Effector memory CD8-positive, alpha-beta T cell (primary cell): Measurements from ENCODE around the gene MOB3C.
A peak's percentile ranks its signal among the peaks of the same experiment; 100 is the strongest.

Source experiments
- ATAC-seq: fragments of 150-1000 bp; cut with Tn5 transposase; replicated peaks from 2 replicates; pipeline ENCODE4 v1.10.0; 2021; ENCODE audit warnings: mild to moderate bottlenecking, moderate library complexity
- DNase-seq, 3 experiments: peaks; one replicate each; pipeline ENCODE4 v3.0.0; 2021
- H3K27ac Mint-ChIP-seq, 2 donors: one replicate each; pipeline ENCODE4 v1.8.0; 2022; ENCODE audit warnings: mild to moderate bottlenecking in 2 of 2, mixed read lengths in 2 of 2, moderate library complexity in 2 of 2
- H3K27me3 Mint-ChIP-seq, 2 donors: one replicate each; pipeline ENCODE4 v1.8.0; 2022; ENCODE audit warnings: mixed read lengths in 2 of 2
- H3K36me3 Mint-ChIP-seq: one replicate; pipeline ENCODE4 v1.8.0; 2022; ENCODE audit warnings: mild to moderate bottlenecking, moderate library complexity, mixed read lengths; ENCODE audit not compliant: insufficient read depth
- H3K4me1 Mint-ChIP-seq, 2 donors: one replicate each; pipeline ENCODE4 v1.8.0; 2022; ENCODE audit warnings: low read depth in 2 of 2, mixed read lengths in 2 of 2
- H3K4me3 Mint-ChIP-seq, 2 donors: one replicate each; pipeline ENCODE4 v1.8.0; 2022; ENCODE audit warnings: mild to moderate bottlenecking in 2 of 2, mixed read lengths in 2 of 2, moderate library complexity in 2 of 2
- H3K9me3 Mint-ChIP-seq, 2 donors: one replicate each; pipeline ENCODE4 v1.8.0; 2022; ENCODE audit warnings: mixed read lengths in 2 of 2

Gene MOB3C

GRCh38 chr1:46607345-46608130, 9.1 kb downstream of the MOB3C start:
- Mint-ChIP-seq H3K27ac (peak overlapping the region; percentile 30 to 46), H3K27me3 (no peaks in the 10 kb centered on the region), H3K9me3 (no peaks in the 10 kb centered on the region), H3K4me3 (no peak overlapping the region), H3K4me1 (peaks cover 45 to 54% of the 10 kb centered on the region in 2 donors), H3K36me3 (peaks cover 39% of the 10 kb centered on the region)
- DNase-seq (no peak), ATAC-seq (no peak)

DNA sequence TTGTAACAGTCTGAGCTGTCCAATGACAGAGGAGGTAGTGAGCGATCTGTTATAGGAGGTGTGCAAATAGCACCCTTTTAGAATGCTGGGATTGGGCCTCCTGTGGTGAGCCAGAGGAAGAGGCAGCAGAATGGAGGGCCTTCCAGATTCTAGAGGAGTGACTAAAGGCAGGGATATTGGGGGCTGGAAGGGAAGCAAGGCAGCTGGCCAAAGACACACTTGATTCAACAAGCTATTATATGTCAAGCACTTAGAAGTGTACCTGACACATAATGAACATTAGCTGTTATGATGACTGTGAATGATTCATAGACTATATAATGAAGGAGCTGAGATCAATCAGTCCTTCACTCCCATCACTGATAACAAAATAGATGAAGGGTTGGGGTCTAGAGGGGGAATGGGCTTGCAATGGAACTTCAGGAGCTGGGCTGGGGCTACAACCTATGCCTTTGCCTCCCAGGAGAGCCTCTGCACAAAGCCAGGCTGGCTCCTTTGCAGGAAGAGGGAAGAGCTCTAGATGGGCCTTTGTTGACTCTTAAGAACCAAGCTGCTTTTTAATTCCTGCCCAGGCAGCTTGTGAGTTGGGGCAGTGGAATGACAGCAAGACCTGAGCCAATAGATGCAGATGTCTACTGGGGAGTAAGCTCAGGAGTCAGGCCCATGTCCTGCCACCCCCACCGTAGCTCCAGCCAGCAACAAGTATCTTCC, 10.2 kb downstream of the MOB3C start:
- no peak for ATAC-seq
- H3K4me1 Mint-ChIP-seq, result peaks cover 49 to 62% of the 10 kb centered on the region in 2 donors
- no peaks in the 10 kb centered on the region for H3K9me3 Mint-ChIP-seq
- H3K27ac Mint-ChIP-seq, result peak overlapping the region; percentile 72 to 74
- peaks cover 41% of the 10 kb centered on the region for H3K36me3 Mint-ChIP-seq
- peak overlapping the region; percentile 94 to 96 for H3K4me3 Mint-ChIP-seq
- no peak for DNase-seq
- no peaks in the 10 kb centered on the region for H3K27me3 Mint-ChIP-seq

GRCh38 chr1:46605232-46605631, 11.4 kb downstream of the MOB3C start:
- Mint-ChIP-seq H3K4me1 (peaks cover 50 to 61% of the 10 kb centered on the region in 2 donors), H3K4me3 (peak overlapping the region; percentile 94 to 96), H3K9me3 (no peaks in the 10 kb centered on the region), H3K36me3 (peaks cover 42% of the 10 kb centered on the region), H3K27me3 (no peaks in the 10 kb centered on the region), H3K27ac (peak overlapping the region; percentile 72 to 78)
- ATAC-seq (peak; percentile 72), DNase-seq (peak; percentile 33 to 45 (median 40))

GRCh38 chr1:46603858-46604549, 12.6 kb downstream of the MOB3C start, which contains the start of gene MKNK1:
Gene MKNK1, minus strand, starts transcription at chr1:46604268. Its CDS starts 20,941 bp downstream, at chr1:46583327.
- DNase-seq (peak; percentile 96 to 98 (median 98)), ATAC-seq (peak; percentile 82)
- peak within 1 kb of the TSS; percentile 94 to 96 for H3K4me3 Mint-ChIP-seq
- no peaks in the 10 kb centered on the region for H3K27me3 Mint-ChIP-seq
- no peaks in the 10 kb centered on the region for H3K9me3 Mint-ChIP-seq
- peaks cover 58 to 67% of the 10 kb centered on the region in 2 donors for H3K4me1 Mint-ChIP-seq
- H3K36me3 Mint-ChIP-seq, result peaks cover 37% of the 10 kb centered on the region
- H3K27ac Mint-ChIP-seq, result peak within 1 kb of the TSS; percentile 92 to 94

DNA sequence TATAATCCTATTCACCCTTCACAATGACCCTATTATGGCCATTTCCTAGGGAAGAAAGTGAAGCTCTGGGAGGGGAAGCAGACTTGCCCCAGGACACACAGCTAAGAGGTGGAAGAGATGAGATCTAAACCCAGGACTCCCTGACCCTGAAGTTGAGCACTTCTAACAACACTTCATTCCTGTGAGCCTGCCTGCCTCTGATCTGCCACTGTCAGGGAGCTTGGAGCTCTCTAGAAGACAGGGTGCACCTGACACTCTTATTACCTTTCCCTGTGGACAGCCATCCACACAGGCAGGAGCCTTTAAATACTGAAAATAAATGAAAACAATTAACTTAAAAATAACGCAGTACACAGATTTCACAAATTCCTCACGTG, 13.1 kb downstream of the MOB3C start:
- Mint-ChIP-seq H3K27ac (peak overlapping the region; percentile 92 to 94), H3K9me3 (no peaks in the 10 kb centered on the region), H3K36me3 (peaks cover 36% of the 10 kb centered on the region), H3K27me3 (no peaks in the 10 kb centered on the region), H3K4me3 (peak overlapping the region; percentile 94 to 96), H3K4me1 (peaks cover 59 to 72% of the 10 kb centered on the region in 2 donors)
- no peak for ATAC-seq
- no peak for DNase-seq

GRCh38 chr1:46601257-46602007, 15.2 kb downstream of the MOB3C start:
- H3K9me3 Mint-ChIP-seq, result no peaks in the 10 kb centered on the region
- no peaks in the 10 kb centered on the region for H3K27me3 Mint-ChIP-seq
- peak overlapping the region in 1 of 2 donors; percentile 20 for H3K27ac Mint-ChIP-seq
- H3K36me3 Mint-ChIP-seq, result peaks cover 26% of the 10 kb centered on the region
- H3K4me1 Mint-ChIP-seq, result peaks cover 70 to 74% of the 10 kb centered on the region in 2 donors
- H3K4me3 Mint-ChIP-seq, result peak overlapping the region in 1 of 2 donors; percentile 39
- ATAC-seq (no peak), DNase-seq (no peak)

- H3K36me3 Mint-ChIP-seq, result peaks cover 19% of the 10 kb centered on the region
- H3K27me3 Mint-ChIP-seq, result no peaks in the 10 kb centered on the region
- ATAC-seq (peak; percentile 27), DNase-seq (no peak)
- H3K4me1 Mint-ChIP-seq, result peaks cover 71 to 74% of the 10 kb centered on the region in 2 donors
- H3K4me3 Mint-ChIP-seq, result peak overlapping the region in 1 of 2 donors; percentile 44
- H3K27ac Mint-ChIP-seq, result peak overlapping the region; percentile 59 to 74
- no peaks in the 10 kb centered on the region for H3K9me3 Mint-ChIP-seq
Observed at GRCh38 chr1:46599059-46599970, 17.3 kb downstream of the MOB3C start.

DNA sequence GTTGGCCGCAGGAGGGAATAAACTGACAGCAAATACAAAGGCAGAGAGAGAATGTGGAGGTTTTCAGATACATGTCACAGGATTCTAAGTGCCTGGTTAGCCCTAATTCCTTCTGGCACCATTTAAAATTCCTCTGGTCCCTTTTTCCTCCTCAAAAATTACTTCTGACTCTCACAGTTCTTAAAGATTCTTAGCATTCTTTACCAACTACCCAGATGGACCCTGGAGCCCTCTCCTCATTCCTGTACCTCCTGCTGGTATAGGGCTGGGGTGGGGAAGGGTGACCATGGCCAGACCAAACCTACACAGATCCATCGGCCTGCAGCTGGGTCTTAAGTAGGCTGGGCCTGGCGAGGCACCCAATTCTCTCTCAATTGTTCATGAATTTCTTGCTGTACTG, 19.8 kb downstream of the MOB3C start:
- Mint-ChIP-seq H3K4me3 (peak overlapping the region in 1 of 2 donors; percentile 6), H3K4me1 (peaks cover 53 to 69% of the 10 kb centered on the region in 2 donors), H3K27ac (peak overlapping the region in 1 of 2 donors; percentile 74), H3K27me3 (no peaks in the 10 kb centered on the region), H3K36me3 (peaks cover 29% of the 10 kb centered on the region), H3K9me3 (no peaks in the 10 kb centered on the region)
- no peak for DNase-seq
- no peak for ATAC-seq

- Mint-ChIP-seq H3K9me3 (no peaks in the 10 kb centered on the region), H3K27ac (peak overlapping the region in 1 of 2 donors; percentile 3), H3K27me3 (no peaks in the 10 kb centered on the region), H3K4me3 (peak overlapping the region in 1 of 2 donors; percentile 45), H3K36me3 (peaks cover 34% of the 10 kb centered on the region), H3K4me1 (peaks cover 45 to 63% of the 10 kb centered on the region in 2 donors)
- ATAC-seq, result no peak
- no peak for DNase-seq
Observed at GRCh38 chr1:46596036-46596435, 20.6 kb downstream of the MOB3C start.

GRCh38 chr1:46595127-46595526, 21.5 kb downstream of the MOB3C start:
- H3K27ac Mint-ChIP-seq, result peak overlapping the region; percentile 3 to 9
- H3K4me1 Mint-ChIP-seq, result peaks cover 40 to 60% of the 10 kb centered on the region in 2 donors
- peak overlapping the region; percentile 45 to 56 for H3K4me3 Mint-ChIP-seq
- H3K27me3 Mint-ChIP-seq, result no peaks in the 10 kb centered on the region
- ATAC-seq, result peak; percentile 20
- H3K9me3 Mint-ChIP-seq, result no peaks in the 10 kb centered on the region
- H3K36me3 Mint-ChIP-seq, result peaks cover 39% of the 10 kb centered on the region
- DNase-seq, result no peak

GRCh38 chr1:46594063-46594462, 22.5 kb downstream of the MOB3C start:
- Mint-ChIP-seq H3K36me3 (peaks cover 39% of the 10 kb centered on the region), H3K27ac (no peak overlapping the region)

DNA sequence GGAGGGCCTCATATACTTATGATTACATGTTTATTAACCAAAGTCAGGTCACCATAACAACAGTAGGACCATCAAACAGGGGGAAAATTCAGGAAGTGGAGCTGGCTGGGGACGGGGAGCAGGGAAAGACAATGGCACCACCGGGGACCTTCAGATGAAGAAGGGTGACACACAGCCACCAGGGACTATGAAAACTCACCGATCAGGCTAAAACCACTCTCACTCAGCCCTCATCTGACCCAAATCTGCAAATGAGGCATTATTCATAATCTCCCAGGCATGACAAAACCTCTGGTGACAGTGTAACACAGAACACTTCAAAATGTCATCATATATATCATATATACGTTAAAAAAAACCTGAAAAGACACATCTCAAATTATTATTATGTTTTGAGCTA, 23.8 kb downstream of the MOB3C start:
- ATAC-seq (no peak), DNase-seq (no peak)
- Mint-ChIP-seq H3K27me3 (no peaks in the 10 kb centered on the region), H3K27ac (peak overlapping the region; percentile 32 to 44), H3K36me3 (peaks cover 47% of the 10 kb centered on the region), H3K4me3 (no peak overlapping the region), H3K9me3 (no peaks in the 10 kb centered on the region), H3K4me1 (peaks cover 24 to 45% of the 10 kb centered on the region in 2 donors)

More at GRCh38 chr1:46594063-46594462, 22.5 kb downstream of the MOB3C start:
- DNase-seq (no peak), ATAC-seq (no peak)
- no peaks in the 10 kb centered on the region for H3K27me3 Mint-ChIP-seq
- H3K9me3 Mint-ChIP-seq, result no peaks in the 10 kb centered on the region
- H3K4me3 Mint-ChIP-seq, result peak overlapping the region; percentile 27 to 45
- H3K4me1 Mint-ChIP-seq, result peaks cover 31 to 50% of the 10 kb centered on the region in 2 donors
